ENCODE data around the gene KIF1B.

KIF1B gene

DNA sequence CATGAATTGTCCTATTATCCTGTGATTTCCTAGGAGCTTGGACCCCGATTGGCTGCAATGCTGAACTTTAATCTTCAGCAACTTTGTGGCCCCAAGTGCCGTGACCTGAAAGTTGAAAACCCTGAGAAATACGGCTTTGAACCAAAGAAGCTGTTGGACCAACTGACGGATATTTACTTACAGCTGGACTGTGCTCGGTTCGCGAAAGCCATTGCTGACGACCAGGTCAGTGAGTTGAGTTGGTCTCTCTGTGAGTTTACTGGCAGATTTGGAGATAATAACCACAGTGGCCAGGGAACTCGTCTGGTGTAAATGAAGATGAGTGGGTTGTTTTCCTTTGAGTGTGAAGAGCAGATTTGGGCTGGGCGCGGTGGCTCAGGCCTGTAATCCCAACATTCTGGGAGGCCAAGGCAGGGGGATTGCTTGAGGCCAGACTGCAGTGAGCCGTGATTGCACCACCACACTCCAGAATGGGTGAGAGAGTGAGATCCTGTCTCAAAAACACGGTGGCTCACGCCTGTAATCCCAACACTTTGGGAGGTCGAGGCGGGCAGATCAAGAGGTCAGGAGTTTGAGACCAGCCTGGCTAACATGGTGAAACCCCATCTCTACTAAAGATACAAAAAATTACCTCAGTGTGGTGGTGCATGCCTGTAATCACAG is 39.1 kb upstream of the KIF1B start:
- Histone ChIP-seq H3K27me3 (replicated peaks; ENCODE audit: insufficient read depth, low read length) (no peaks in the 10 kb centered on the region), H3F3A (ENCODE audit: insufficient read depth, low read length) (peaks cover 25% of the 10 kb centered on the region), H3K36me3 (replicated peaks; ENCODE audit: insufficient read depth, low read length) (0 out of 2 replicates have a peak, but pooled peaks cover 13% of the 10 kb centered on the region), H3K79me2 (ENCODE audit: low read length) (peaks cover 6% of the 10 kb centered on the region), H3K4me1 (ENCODE audit: low read length) (peaks cover 33% of the 10 kb centered on the region), H2AFZ (ENCODE audit: low read length) (no peak overlapping the region), H3K27ac (ENCODE audit: low read length) (peak overlapping the region; percentile 87; the same call in 1 of the 2 replicates), H3K9me2 (replicated peaks; ENCODE audit: insufficient read depth, low read length) (no peaks in the 10 kb centered on the region), H3K4me3 (ENCODE audit: low read length) (no peak overlapping the region), H3K9ac (ENCODE audit: low read length) (no peak overlapping the region), H3K4me2 (ENCODE audit: low read depth, low read length) (peak overlapping the region; percentile 57; the same call in 1 of the 2 replicates), H4K20me1 (ENCODE audit: insufficient read depth, low read length) (no peaks in the 10 kb centered on the region), H3K9me3 (replicated peaks; ENCODE audit: insufficient read depth, low read length) (no peaks in the 10 kb centered on the region)
- DNase-seq: no peak
- TF ChIP-seq EZH2 (optimal IDR thresholded peaks at IDR 0.05; ENCODE audit: low read depth, low read length) (no peak), EZH2phosphoT487 (IDR thresholded peaks at IDR 0.05; ENCODE audit: low read length) (no peak)
- TF ChIP-seq, protein P1, sequence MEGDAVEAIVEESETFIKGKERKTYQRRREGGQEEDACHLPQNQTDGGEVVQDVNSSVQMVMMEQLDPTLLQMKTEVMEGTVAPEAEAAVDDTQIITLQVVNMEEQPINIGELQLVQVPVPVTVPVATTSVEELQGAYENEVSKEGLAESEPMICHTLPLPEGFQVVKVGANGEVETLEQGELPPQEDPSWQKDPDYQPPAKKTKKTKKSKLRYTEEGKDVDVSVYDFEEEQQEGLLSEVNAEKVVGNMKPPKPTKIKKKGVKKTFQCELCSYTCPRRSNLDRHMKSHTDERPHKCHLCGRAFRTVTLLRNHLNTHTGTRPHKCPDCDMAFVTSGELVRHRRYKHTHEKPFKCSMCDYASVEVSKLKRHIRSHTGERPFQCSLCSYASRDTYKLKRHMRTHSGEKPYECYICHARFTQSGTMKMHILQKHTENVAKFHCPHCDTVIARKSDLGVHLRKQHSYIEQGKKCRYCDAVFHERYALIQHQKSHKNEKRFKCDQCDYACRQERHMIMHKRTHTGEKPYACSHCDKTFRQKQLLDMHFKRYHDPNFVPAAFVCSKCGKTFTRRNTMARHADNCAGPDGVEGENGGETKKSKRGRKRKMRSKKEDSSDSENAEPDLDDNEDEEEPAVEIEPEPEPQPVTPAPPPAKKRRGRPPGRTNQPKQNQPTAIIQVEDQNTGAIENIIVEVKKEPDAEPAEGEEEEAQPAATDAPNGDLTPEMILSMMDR (IDR thresholded peaks at IDR 0.05; ENCODE audit: low read length): no peak

DNA sequence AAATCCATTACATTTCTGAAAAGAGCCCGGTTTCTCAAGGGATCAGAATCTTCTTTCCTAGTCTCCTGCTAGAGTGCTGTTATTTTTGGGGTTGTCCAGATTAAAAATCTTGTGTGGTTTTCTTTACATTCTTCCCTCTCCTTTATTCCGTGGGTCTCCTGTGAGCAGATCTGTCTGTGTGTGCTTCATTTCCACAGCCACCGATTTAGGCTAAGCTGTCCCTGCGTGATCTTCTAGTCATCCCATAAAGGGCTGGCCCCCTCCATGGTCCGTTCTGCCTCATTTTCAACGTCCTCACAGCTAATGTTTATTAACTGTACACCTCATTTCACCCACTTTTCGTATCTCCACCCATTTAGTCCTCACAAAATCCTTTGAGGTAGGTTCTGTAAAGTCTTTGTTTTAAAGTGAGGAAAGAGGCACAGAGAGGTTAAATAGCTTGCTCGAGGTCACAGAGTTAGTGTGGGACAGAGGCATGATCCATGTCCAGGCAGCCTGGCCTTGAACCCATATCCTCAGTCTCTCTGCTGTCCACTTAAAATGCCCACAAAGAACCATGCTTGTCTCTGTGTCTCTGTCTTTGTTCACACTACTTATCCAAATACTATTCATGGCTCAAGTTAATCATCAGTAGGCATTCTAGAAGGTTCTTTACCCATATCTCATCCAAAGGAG is 38.2 kb upstream of the KIF1B start:
- no peak for DNase-seq
- H2AFZ ChIP-seq (ENCODE audit: low read length): no peak overlapping the region
- TF ChIP-seq EZH2phosphoT487 (IDR thresholded peaks at IDR 0.05; ENCODE audit: low read length): no peak
- no peak for TF ChIP-seq EZH2 (optimal IDR thresholded peaks at IDR 0.05; ENCODE audit: low read depth, low read length)
- TF ChIP-seq, protein P1 (IDR thresholded peaks at IDR 0.05; ENCODE audit: low read length): no peak
- H4K20me1 ChIP-seq (ENCODE audit: insufficient read depth, low read length): no peaks in the 10 kb centered on the region
- peaks cover 25% of the 10 kb centered on the region for H3F3A ChIP-seq (ENCODE audit: insufficient read depth, low read length)
- H3K4me1 ChIP-seq (ENCODE audit: low read length): peaks cover 33% of the 10 kb centered on the region
- no peak overlapping the region for H3K4me2 ChIP-seq (ENCODE audit: low read depth, low read length)
- H3K79me2 ChIP-seq (ENCODE audit: low read length): peaks cover 6% of the 10 kb centered on the region
- H3K27me3 ChIP-seq (replicated peaks; ENCODE audit: insufficient read depth, low read length): no peaks in the 10 kb centered on the region
- no peak overlapping the region for H3K9ac ChIP-seq (ENCODE audit: low read length)
- H3K36me3 ChIP-seq (replicated peaks; ENCODE audit: insufficient read depth, low read length): 0 out of 2 replicates have a peak, but pooled peaks cover 13% of the 10 kb centered on the region
- no peaks in the 10 kb centered on the region for H3K9me3 ChIP-seq (replicated peaks; ENCODE audit: insufficient read depth, low read length)
- H3K4me3 ChIP-seq (ENCODE audit: low read length): no peak overlapping the region
- H3K9me2 ChIP-seq (replicated peaks; ENCODE audit: insufficient read depth, low read length): no peaks in the 10 kb centered on the region
- H3K27ac ChIP-seq (ENCODE audit: low read length): no peak overlapping the region

DNA sequence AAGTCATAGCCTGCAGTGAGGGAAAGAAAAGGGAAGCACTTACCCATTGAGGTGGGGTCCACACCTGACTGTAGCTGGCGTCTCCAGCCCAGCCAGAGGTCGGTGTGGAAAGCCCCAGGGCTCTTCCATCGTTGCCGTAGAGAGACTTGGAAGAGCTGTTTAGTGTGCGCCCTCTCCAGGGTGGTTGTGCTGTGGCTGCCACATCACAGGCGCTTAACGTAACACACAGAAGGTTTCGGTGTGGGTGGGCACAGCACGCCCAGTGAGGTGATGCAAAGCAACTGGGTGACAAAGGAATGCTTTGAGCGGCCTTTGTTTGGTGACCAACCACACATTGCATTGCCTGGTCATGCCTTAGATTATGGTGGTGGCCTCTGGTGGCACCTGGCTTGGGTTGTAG is 36.8 kb upstream of the KIF1B start:
- H4K20me1 ChIP-seq (ENCODE audit: insufficient read depth, low read length): no peaks in the 10 kb centered on the region
- peaks cover 6% of the 10 kb centered on the region for H3K79me2 ChIP-seq (ENCODE audit: low read length)
- no peak overlapping the region for H3K4me3 ChIP-seq (ENCODE audit: low read length)
- no peaks in the 10 kb centered on the region for H3K9me3 ChIP-seq (replicated peaks; ENCODE audit: insufficient read depth, low read length)
- peaks cover 25% of the 10 kb centered on the region for H3K4me1 ChIP-seq (ENCODE audit: low read length)
- no peak overlapping the region for H3K4me2 ChIP-seq (ENCODE audit: low read depth, low read length)
- H3F3A ChIP-seq (ENCODE audit: insufficient read depth, low read length): peaks cover 20% of the 10 kb centered on the region
- no peak overlapping the region for H3K27ac ChIP-seq (ENCODE audit: low read length)
- no peaks in the 10 kb centered on the region for H3K27me3 ChIP-seq (replicated peaks; ENCODE audit: insufficient read depth, low read length)
- no peak overlapping the region for H2AFZ ChIP-seq (ENCODE audit: low read length)
- peaks cover 5% of the 10 kb centered on the region; the same call in 1 of the 2 replicates for H3K36me3 ChIP-seq (replicated peaks; ENCODE audit: insufficient read depth, low read length)
- TF ChIP-seq EZH2phosphoT487 (IDR thresholded peaks at IDR 0.05; ENCODE audit: low read length) (no peak), EZH2 (optimal IDR thresholded peaks at IDR 0.05; ENCODE audit: low read depth, low read length) (no peak)
- H3K9me2 ChIP-seq (replicated peaks; ENCODE audit: insufficient read depth, low read length): no peaks in the 10 kb centered on the region
- DNase-seq: no peak
- H3K9ac ChIP-seq (ENCODE audit: low read length): no peak overlapping the region

Measured in MM.1S (cell line).